ENCODE measurements around the gene ASCC3.

DNA sequence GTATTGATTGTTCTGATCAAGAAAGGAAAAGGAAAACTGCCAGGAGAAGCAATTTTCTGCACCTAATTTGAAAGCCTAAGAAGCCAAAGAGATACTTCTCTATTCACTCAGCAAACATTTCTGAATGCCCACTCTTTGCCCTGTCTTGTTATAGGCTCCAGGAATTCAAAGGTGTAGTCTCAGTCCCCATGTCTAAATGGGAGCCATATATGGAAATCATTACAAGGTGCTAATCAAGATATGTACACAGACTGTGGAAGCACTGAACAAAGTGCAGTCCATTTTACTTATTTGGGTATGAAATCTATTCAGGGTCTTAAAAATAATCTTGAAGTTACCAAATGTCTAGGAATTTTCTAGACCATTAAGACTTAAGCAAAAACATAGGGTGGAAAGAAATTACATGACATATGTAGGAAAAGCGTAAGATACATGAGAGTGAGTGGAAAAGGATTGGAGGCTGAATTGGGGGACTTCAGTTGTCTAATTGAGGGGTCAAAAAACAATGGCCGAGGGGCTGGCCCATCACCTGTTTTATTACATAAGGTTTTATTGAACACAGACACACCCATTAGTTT, 39.0 kb upstream of the ASCC3 start:
- TF ChIP-seq, protein P1, sequence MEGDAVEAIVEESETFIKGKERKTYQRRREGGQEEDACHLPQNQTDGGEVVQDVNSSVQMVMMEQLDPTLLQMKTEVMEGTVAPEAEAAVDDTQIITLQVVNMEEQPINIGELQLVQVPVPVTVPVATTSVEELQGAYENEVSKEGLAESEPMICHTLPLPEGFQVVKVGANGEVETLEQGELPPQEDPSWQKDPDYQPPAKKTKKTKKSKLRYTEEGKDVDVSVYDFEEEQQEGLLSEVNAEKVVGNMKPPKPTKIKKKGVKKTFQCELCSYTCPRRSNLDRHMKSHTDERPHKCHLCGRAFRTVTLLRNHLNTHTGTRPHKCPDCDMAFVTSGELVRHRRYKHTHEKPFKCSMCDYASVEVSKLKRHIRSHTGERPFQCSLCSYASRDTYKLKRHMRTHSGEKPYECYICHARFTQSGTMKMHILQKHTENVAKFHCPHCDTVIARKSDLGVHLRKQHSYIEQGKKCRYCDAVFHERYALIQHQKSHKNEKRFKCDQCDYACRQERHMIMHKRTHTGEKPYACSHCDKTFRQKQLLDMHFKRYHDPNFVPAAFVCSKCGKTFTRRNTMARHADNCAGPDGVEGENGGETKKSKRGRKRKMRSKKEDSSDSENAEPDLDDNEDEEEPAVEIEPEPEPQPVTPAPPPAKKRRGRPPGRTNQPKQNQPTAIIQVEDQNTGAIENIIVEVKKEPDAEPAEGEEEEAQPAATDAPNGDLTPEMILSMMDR (IDR thresholded peaks at IDR 0.05), result no peak
- TF ChIP-seq POLR2A (IDR thresholded peaks at IDR 0.05), result no peak

Data from lower leg skin (tissue), 3 donors.